HG03175 (cell line): ENCODE measurements around the gene SPATA2L.
A peak's percentile ranks its signal among the peaks of the same experiment; 100 is the strongest.

Experiments
- ATAC-seq: cut with Tn5 transposase; IDR thresholded peaks from one replicate; pipeline ENCODE4 v1.9.1; 2021; ENCODE audit warnings: mild to moderate bottlenecking, moderate library complexity; ENCODE audit not compliant: unreplicated experiment

Gene SPATA2L

GRCh38 chr16:89729293-89729692 is 27.8 kb upstream of the SPATA2L start:
- no peak for ATAC-seq

- ATAC-seq = no peak
Observed at GRCh38 chr16:89727406-89728120, 26.1 kb upstream of the SPATA2L start.

- ATAC-seq = no peak
Observed at GRCh38 chr16:89723279-89724250, 22.1 kb upstream of the SPATA2L start.

- ATAC-seq = peak; percentile 33
Observed at GRCh38 chr16:89722392-89723278, 21.1 kb upstream of the SPATA2L start.

- peak; percentile 32 for ATAC-seq
Observed at GRCh38 chr16:89721546-89722391, 20.3 kb upstream of the SPATA2L start.

GRCh38 chr16:89720813-89721545 is 19.5 kb upstream of the SPATA2L start, which contains the start of the genes VPS9D1 and ZNF276:
Gene VPS9D1 (minus strand): TSS chr16:89720898. CDS start chr16:89720861, 37 bp downstream.
Gene ZNF276 (plus strand): TSS chr16:89721537. CDS start chr16:89721641, 104 bp downstream.
- peak; percentile 48 for ATAC-seq

- peak; percentile 4 for ATAC-seq
Observed at GRCh38 chr16:89720551-89720812, 19.0 kb upstream of the SPATA2L start.

GRCh38 chr16:89717688-89718505 is 16.4 kb upstream of the SPATA2L start:
- ATAC-seq = no peak

- ATAC-seq = no peak
Observed at GRCh38 chr16:89716916-89717687, 15.6 kb upstream of the SPATA2L start.

- no peak for ATAC-seq
Observed at GRCh38 chr16:89716493-89716892, 15.0 kb upstream of the SPATA2L start.

- peak; percentile 15 for ATAC-seq
Observed at GRCh38 chr16:89712274-89712781, 10.8 kb upstream of the SPATA2L start.

- peak; percentile 51 for ATAC-seq
Observed at GRCh38 chr16:89711601-89712273, 10.2 kb upstream of the SPATA2L start.

GRCh38 chr16:89710709-89711564 is 9.4 kb upstream of the SPATA2L start:
- no peak for ATAC-seq

GRCh38 chr16:89709716-89710432 is 8.4 kb upstream of the SPATA2L start:
- no peak for ATAC-seq

- no peak for ATAC-seq
Observed at GRCh38 chr16:89709166-89709565, 7.7 kb upstream of the SPATA2L start.
